Uterus (tissue), 4 donors: ENCODE data around the gene ZBTB7C. TPM values are rescaled to one million over a fixed set of nuclear protein-coding genes. Genes with fewer than 3 reads are reported as not detected.
"Not testable (repeated sequence)": the region's sequence is repeated elsewhere in the genome, so short reads cannot be mapped to it uniquely, and the experiment has no call there.

Source experiments
- DNase-seq, 2 donors: peaks; one replicate each; pipeline ENCODE4 v3.0.0-alpha.2; 2019 to 2020
- H3K27ac ChIP-seq, 2 donors: fragments of 200-600 bp; sonication (generic); 1 replicate in 1 of 2; 2 replicates in 1 of 2; pipeline ENCODE4 v1.5.1; 2016 to 2018
- H3K27me3 ChIP-seq, 2 donors: fragments of 200-600 bp; sonication (generic); one replicate each; pipeline ENCODE4 v1.5.1; 2018 to 2019; ENCODE audit warnings: control low read depth in 1 of 2
- H3K36me3 ChIP-seq, 2 donors: fragments of 200-600 bp; sonication (generic); one replicate each; pipeline ENCODE4 v1.5.1; 2019; ENCODE audit warnings: control low read depth in 1 of 2
- H3K4me1 ChIP-seq, 2 donors: fragments of 200-600 bp; sonication (generic); one replicate each; pipeline ENCODE4 v1.5.1; 2018 to 2019; ENCODE audit warnings: control low read depth in 1 of 2
- H3K4me3 ChIP-seq, 2 donors: fragments of 200-600 bp; sonication (generic); 1 replicate in 1 of 2; 2 replicates in 1 of 2; pipeline ENCODE4 v1.5.1; 2018 to 2019; ENCODE audit warnings: mild to moderate bottlenecking in 1 of 2
- H3K9me3 ChIP-seq, 2 donors: fragments of 200-600 bp; sonication (generic); one replicate each; pipeline ENCODE4 v1.5.1; 2019; ENCODE audit warnings: control low read depth in 1 of 2
- CTCF ChIP-seq, 4 experiments: fragments of 200-600 bp in 2 of 4; fragments of 450-650 bp in 2 of 4; sonication (generic) in 2 of 4; IDR thresholded peaks; one replicate each; pipeline ENCODE4 v1.5.1; 2016 to 2019; ENCODE audit warnings: antibody characterized with exemption in 4 of 4, mild to moderate bottlenecking in 2 of 4, moderate library complexity in 1 of 4
- POLR2A ChIP-seq, 2 donors: fragments of 450-650 bp; IDR thresholded peaks; one replicate each; pipeline ENCODE4 v1.6.1; 2016; ENCODE audit warnings: antibody characterized with exemption in 2 of 2, mild to moderate bottlenecking in 1 of 2, moderate library complexity in 1 of 2
- intact Hi-C: fragments of 100-400 bp; cut with DNase I; formaldehyde crosslinking; loops from one replicate; pipeline ENCODE4 v1.15.1; 2023; ENCODE audit warnings: low total_unique reads
- total RNA-seq, 4 donors: library from RNA; depleted of rRNA in 3 of 4; stranded (reverse); fragments of >200 nt in 3 of 4; gene quantifications; one replicate each; pipeline versions ENCODE4 v1.1.0 to v1.2.4, GENCODE V29; 2014 to 2023
- donor health status: DM: yes; HTN: yes; CAD: no.

The ZBTB7C gene
- total RNA-seq, 4 donors from 2014 or later, result 1.0 to 11.2 (median 7.9) TPM

GRCh38 chr18:48284743-48285142 lies 124.4 kb downstream of the ZBTB7C start:
- Histone ChIP-seq H3K36me3 (no peaks in the 10 kb centered on the region), H3K4me1 (no peaks in the 10 kb centered on the region), H3K9me3 (no peaks in the 10 kb centered on the region), H3K4me3 (no peak overlapping the region), H3K27ac (no peak overlapping the region), H3K27me3 (no peaks in the 10 kb centered on the region)
- intact Hi-C loops, result no loop called here
- TF ChIP-seq CTCF (IDR thresholded peaks at IDR 0.05) (no peak), POLR2A (IDR thresholded peaks at IDR 0.05) (no peak)
- DNase-seq, result no peak

GRCh38 chr18:48284011-48284410 lies 125.2 kb downstream of the ZBTB7C start:
- DNase-seq, H3K36me3 ChIP-seq, H3K4me1 ChIP-seq, H3K27ac ChIP-seq, H3K27me3 ChIP-seq, H3K4me3 ChIP-seq, H3K9me3 ChIP-seq, intact Hi-C loops: not testable (repeated sequence)

GRCh38 chr18:48281460-48281859 lies 127.7 kb downstream of the ZBTB7C start:
- intact Hi-C loops, H3K27ac ChIP-seq, H3K36me3 ChIP-seq, H3K4me3 ChIP-seq, H3K4me1 ChIP-seq, H3K27me3 ChIP-seq, H3K9me3 ChIP-seq, DNase-seq: not testable (repeated sequence)

- H3K27me3 ChIP-seq, result no peaks in the 10 kb centered on the region
- no peak overlapping the region for H3K4me3 ChIP-seq
- intact Hi-C loops, result no loop called here
- DNase-seq, result no peak
- no peak overlapping the region for H3K27ac ChIP-seq
- no peaks in the 10 kb centered on the region for H3K9me3 ChIP-seq
- no peak for TF ChIP-seq CTCF (IDR thresholded peaks at IDR 0.05)
- TF ChIP-seq POLR2A (IDR thresholded peaks at IDR 0.05), result no peak
- H3K4me1 ChIP-seq, result no peaks in the 10 kb centered on the region
- H3K36me3 ChIP-seq, result no peaks in the 10 kb centered on the region
Observed at GRCh38 chr18:48279312-48279711, 129.9 kb downstream of the ZBTB7C start.

GRCh38 chr18:48278081-48278480 lies 131.1 kb downstream of the ZBTB7C start:
- no peak overlapping the region for H3K4me3 ChIP-seq
- DNase-seq, result no peak
- TF ChIP-seq POLR2A (IDR thresholded peaks at IDR 0.05), result no peak
- no peak for TF ChIP-seq CTCF (IDR thresholded peaks at IDR 0.05)
- intact Hi-C loops, result no loop called here
- H3K9me3 ChIP-seq, result no peaks in the 10 kb centered on the region
- no peaks in the 10 kb centered on the region for H3K4me1 ChIP-seq
- no peaks in the 10 kb centered on the region for H3K36me3 ChIP-seq
- no peak overlapping the region for H3K27ac ChIP-seq
- no peaks in the 10 kb centered on the region for H3K27me3 ChIP-seq

GRCh38 chr18:48274301-48274700 lies 134.9 kb downstream of the ZBTB7C start:
- intact Hi-C loops, result no loop called here
- Histone ChIP-seq H3K27ac (no peak overlapping the region), H3K9me3 (no peaks in the 10 kb centered on the region), H3K27me3 (no peaks in the 10 kb centered on the region), H3K4me1 (no peaks in the 10 kb centered on the region), H3K4me3 (no peak overlapping the region), H3K36me3 (no peaks in the 10 kb centered on the region)
- no peak for DNase-seq
- TF ChIP-seq CTCF (IDR thresholded peaks at IDR 0.05) (no peak), POLR2A (IDR thresholded peaks at IDR 0.05) (no peak)
